Measurements from ENCODE around the gene TTLL4.

Gene TTLL4

DNA sequence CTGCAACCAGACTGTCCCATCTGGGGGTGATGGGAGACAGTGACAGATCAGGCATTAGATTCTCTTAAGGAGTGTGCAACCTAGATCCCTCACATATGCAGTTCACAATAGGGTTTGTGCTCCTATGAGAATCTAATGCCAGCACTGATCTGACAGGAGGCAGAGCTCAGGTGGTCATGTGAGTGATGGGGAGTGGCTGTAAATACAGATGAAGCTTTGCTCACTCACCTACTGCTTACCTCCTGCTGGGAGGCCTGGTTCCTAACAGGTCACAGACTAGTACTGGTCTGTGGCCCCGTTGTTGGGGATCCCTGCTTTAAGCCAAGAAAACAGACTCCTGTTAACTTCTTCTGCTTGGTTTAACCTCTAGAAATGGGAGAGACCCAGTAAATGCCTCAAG is 74.5 kb downstream of the TTLL4 start:
- no peak for DNase-seq

DNA sequence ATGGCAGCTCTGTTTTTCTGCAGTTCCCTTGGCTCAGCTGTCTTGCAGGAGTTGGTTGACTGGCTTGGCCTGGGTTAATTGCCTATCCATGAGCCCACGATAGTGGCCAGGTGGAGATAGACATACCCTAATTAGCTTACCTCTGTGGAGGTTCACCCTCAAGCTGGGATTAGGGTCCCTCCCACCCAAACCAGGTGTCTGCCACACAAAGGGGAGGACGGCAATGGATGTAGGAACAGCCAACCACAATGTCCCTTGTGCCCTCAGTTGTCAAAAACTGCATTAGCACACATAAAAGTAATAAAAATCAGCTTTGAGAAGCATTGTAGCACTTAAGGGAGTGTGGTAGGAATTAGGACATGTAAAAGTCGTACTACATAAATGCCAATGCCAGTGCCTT is 75.5 kb downstream of the TTLL4 start:
- no peak for DNase-seq

- no peak for DNase-seq
These were observed 78.1 kb downstream of the TTLL4 start for GRCh38 chr2:218788529-218789255.

- no peak for DNase-seq
These were observed 81.8 kb downstream of the TTLL4 start for GRCh38 chr2:218792433-218792832.

DNA sequence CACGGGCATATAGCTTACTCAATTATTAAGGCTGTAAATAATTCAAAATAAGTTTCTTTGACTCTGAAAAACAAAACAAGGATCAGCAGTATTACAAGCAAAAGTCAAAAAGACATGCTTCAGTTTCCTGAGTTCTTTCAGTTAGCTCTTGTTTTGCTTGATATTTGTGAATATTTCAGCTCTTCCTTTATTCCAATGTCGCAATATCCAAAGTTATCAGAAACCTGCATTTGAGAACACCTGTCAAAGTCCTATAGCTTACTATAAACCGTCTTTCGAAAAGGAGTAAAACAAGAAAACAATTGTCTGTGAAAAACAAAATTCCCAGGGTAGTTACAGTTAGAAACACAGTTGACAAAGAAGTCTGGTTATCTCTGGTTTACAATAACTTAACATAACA is 86.1 kb downstream of the TTLL4 start:
- no peak for DNase-seq

DNA sequence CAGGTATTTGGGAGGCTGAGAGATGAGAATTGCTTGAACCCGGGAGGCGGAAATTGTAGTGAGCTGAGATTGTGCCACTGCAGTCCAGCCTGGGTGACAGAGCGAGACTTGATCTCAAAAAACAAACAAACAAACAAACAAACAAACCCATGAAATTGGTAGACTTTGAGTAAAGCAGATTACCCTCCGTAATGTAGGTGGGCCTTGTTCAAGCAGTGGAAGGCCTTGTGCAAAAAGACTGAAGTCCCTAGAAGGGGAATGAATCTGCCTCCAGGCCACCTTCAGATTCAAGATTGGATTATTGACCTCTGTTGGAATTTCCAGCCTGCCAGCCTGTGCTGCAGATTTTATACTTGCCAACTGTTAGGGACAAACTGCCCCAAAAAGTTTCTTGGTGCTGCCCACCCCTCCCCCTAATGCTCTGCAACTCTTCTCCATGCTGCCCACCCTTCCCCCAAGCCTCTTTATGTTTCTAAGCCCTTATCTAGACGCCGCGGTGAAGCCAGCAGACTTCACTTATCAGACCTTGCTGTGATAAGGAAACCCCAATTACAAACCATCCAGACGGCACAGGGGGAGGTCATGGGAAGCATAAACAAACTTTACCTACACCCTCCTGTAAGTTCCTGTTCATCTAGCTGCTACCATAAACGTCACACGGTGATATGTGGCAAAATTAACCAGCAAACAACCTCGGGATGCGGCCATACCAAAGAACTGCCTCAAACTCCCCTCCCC is 88.3 kb downstream of the TTLL4 start:
- DNase-seq, result no peak

DNA sequence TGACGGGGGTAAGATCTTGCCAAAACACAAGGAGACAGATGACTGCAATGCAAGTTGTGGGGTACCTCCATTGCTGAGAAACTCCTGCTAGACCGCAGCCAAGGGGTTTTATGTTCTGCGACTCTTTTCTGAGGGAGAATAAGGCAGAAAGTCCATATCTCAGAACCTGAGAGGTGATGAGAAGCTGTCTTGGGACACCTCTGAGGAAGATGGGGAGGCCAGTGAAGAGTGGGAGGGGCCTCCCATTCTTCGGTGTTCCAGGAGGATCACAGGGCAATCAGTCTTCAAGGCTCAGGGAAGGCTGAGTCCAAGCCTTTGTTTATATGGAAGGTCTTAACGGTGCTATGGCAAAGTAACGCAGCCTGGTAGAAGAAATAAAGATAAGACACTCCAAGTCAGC is 89.4 kb downstream of the TTLL4 start:
- no peak for DNase-seq

DNA sequence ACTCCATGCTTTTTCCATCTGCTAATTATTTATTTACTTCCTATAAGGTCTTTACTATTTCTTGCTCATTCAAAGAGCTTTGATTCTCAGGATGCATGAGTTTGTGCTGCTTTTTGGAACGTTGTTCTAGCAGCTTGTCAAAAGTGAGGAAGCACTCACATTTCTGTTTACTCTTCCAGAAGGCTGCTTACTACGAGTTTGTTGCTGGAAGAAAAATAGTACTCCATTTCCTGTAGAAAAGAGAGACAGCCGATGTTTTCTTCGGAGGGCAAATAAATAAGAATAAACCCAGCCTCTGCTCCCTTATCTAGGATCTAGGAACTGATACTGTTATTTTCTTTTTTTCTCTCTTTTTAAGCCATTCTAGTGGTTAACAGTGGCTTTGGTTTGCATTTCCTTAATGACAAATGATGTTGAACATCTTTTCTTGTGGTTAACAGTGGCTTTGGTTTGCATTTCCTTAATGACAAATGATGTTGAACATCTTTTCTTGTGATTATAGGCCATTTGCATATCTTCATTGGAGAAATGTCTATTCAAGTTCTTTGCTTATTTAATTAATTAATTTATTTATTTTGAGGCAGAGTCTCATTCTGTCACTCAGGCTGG is 91.9 kb downstream of the TTLL4 start:
- DNase-seq, result no peak

DNA sequence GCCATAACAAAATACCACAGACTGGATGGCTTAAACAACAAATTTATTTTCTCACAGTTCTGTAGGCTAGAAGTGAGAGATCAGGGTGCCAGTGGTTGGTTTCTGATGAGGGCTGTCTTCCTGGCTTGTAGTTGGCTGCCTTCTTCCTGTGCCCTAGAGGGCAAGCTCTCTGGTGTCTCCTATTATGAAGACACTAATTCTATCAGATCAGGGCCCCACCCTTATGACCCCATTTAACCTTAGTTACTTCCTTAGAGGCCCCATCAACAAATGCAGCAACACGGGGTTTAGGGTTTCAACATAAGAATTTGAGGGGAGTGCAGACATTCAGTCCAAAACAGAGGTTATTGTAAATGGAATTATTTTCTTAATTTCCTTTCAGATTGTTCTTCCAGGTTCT is 94.2 kb downstream of the TTLL4 start:
- no peak for DNase-seq
